GM19372 (cell line): ENCODE measurements around the gene LIN54.

Source experiments
- ATAC-seq: cut with Tn5 transposase; IDR thresholded peaks from one replicate; pipeline ENCODE4 v1.9.1; 2021; ENCODE audit warnings: mild to moderate bottlenecking, low read depth, moderate library complexity; ENCODE audit not compliant: unreplicated experiment

The LIN54 gene

GRCh38 chr4:82898322-82899243 is 112.0 kb downstream of the LIN54 start:
- no peak for ATAC-seq

- ATAC-seq = no peak
These were observed 113.9 kb downstream of the LIN54 start for GRCh38 chr4:82896755-82897154.

- ATAC-seq = no peak
These were observed 116.7 kb downstream of the LIN54 start for GRCh38 chr4:82893942-82894341.

GRCh38 chr4:82892467-82892802 is 118.2 kb downstream of the LIN54 start:
- ATAC-seq = no peak

GRCh38 chr4:82891707-82892466 is 118.7 kb downstream of the LIN54 start:
- no peak for ATAC-seq

GRCh38 chr4:82890901-82891706 is 119.5 kb downstream of the LIN54 start, which contains the start of gene SEC31A:
Gene SEC31A (minus strand): TSS chr4:82891153. CDS start chr4:82881936, 9,217 bp downstream.
- ATAC-seq = peak; percentile 91

- no peak for ATAC-seq
These were observed 120.1 kb downstream of the LIN54 start for GRCh38 chr4:82890528-82890900.

- no peak for ATAC-seq
These were observed 121.3 kb downstream of the LIN54 start for GRCh38 chr4:82889287-82889686.

- ATAC-seq = no peak
These were observed 124.3 kb downstream of the LIN54 start for GRCh38 chr4:82886147-82886942.

- ATAC-seq = no peak
These were observed 125.2 kb downstream of the LIN54 start for GRCh38 chr4:82885410-82885809.
